ENCODE data around the gene TMEM270.

Gene TMEM270

DNA sequence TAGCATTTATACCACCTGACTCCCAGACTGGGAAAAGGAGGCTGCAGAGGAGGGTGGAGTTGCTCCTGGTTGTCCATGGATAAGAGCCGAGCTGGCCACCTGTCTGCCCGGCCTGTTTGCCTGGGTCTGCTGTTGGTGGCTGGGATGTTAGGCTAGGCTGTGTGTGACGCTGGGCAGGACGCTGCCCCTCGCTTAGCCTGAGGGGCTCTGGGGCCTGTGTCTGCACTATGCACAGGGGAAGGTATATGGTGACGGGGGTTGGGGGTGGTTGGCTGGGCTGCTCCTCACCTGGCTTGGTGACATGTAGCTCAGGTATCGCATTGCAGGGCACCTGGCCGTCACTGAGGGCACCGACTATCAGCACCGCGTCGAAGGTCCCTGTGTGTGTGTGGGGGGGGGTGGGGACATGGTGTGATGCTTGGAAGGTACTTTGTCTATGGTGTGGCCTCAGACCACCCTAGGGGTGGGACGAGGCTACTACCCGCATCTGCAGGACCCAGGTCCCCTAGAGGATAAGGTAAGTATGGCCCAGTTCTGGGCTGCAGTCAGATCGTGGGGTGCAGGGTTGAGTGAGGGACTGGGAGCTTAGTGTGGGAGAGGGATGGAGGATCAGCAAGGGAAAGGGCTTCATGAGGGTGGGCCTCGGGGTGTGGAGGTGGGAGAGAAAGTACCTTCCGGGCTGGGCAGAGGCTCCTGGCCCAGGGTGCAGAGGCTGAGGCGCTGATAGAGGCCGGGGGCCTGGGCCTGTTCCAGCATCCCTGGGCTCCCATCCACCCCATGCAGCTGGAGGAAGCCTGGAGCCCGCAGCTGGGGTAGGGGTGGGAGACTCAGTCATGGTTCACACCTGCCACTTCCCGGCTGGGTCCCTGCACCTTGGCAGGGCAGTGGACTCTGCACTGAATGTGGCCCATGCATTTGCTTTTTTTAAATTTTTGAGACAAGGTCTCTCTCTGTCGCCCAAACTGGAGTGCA, 20.9 kb upstream of the TMEM270 start:
- H3K36me3 ChIP-seq (ENCODE audit: insufficient read depth): no peaks in the 10 kb centered on the region
- TF ChIP-seq, protein P1, sequence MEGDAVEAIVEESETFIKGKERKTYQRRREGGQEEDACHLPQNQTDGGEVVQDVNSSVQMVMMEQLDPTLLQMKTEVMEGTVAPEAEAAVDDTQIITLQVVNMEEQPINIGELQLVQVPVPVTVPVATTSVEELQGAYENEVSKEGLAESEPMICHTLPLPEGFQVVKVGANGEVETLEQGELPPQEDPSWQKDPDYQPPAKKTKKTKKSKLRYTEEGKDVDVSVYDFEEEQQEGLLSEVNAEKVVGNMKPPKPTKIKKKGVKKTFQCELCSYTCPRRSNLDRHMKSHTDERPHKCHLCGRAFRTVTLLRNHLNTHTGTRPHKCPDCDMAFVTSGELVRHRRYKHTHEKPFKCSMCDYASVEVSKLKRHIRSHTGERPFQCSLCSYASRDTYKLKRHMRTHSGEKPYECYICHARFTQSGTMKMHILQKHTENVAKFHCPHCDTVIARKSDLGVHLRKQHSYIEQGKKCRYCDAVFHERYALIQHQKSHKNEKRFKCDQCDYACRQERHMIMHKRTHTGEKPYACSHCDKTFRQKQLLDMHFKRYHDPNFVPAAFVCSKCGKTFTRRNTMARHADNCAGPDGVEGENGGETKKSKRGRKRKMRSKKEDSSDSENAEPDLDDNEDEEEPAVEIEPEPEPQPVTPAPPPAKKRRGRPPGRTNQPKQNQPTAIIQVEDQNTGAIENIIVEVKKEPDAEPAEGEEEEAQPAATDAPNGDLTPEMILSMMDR (conservative IDR thresholded peaks at IDR 0.05; ENCODE audit: low read depth, low read length): no peak
- H2AFZ ChIP-seq (ENCODE audit: low read depth): no peak overlapping the region
- no peak overlapping the region for H3K27ac ChIP-seq
- no peaks in the 10 kb centered on the region for H3K27me3 ChIP-seq (ENCODE audit: insufficient read depth, low read depth)
- no peak overlapping the region for H3K4me2 ChIP-seq
- H3K9ac ChIP-seq: no peak overlapping the region
- no peaks in the 10 kb centered on the region for H4K20me1 ChIP-seq (ENCODE audit: insufficient read depth)
- H3K79me2 ChIP-seq (ENCODE audit: insufficient read depth, low read depth): no peaks in the 10 kb centered on the region
- no peak overlapping the region for H3K4me3 ChIP-seq (IDR thresholded peaks at IDR 0.05; ENCODE audit: insufficient read depth, low read depth, low read length)
- peaks cover 26% of the 10 kb centered on the region for H3K4me1 ChIP-seq (ENCODE audit: low read depth, poor library complexity, severe bottlenecking)

DNA sequence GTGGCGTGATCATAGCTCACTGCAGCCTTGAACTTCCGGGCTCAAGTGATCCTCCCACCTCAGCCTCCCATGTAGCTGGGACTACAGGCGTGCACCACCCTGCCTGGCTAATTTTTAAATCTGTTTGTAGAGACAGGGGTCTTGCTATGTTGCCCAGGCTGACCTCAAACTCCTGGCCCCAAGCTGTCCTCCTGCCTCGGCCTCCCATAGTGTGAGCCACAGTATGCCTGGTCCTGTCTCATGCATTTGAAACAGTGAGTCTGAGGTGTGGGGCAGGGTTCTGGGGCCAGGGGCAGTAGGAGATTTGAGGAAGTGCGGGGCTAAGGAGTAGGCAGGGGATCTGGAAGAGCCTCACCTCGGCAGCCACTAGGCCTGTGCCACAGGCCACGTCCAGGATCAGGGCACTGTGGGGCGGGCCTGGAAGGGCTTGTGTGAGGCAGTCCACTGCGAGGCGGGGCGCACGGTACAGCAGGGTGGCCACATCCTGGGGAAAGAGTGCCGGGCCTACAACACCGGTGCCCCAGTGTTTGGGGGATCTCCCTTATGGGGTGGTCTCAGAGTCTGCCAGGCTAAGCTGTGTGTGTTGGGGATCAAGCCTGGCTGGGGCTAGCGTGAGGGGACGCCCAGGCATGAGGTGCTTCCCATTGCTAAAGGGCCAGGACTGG, 20.1 kb upstream of the TMEM270 start:
- H3K4me1 ChIP-seq (ENCODE audit: low read depth, poor library complexity, severe bottlenecking): peaks cover 35% of the 10 kb centered on the region
- H3K9ac ChIP-seq: no peak overlapping the region
- no peak overlapping the region for H3K4me3 ChIP-seq (IDR thresholded peaks at IDR 0.05; ENCODE audit: insufficient read depth, low read depth, low read length)
- no peaks in the 10 kb centered on the region for H3K36me3 ChIP-seq (ENCODE audit: insufficient read depth)
- TF ChIP-seq, protein P1 (conservative IDR thresholded peaks at IDR 0.05; ENCODE audit: low read depth, low read length): no peak
- no peaks in the 10 kb centered on the region for H4K20me1 ChIP-seq (ENCODE audit: insufficient read depth)
- no peak overlapping the region for H2AFZ ChIP-seq (ENCODE audit: low read depth)
- H3K79me2 ChIP-seq (ENCODE audit: insufficient read depth, low read depth): no peaks in the 10 kb centered on the region
- H3K27ac ChIP-seq: no peak overlapping the region
- no peaks in the 10 kb centered on the region for H3K27me3 ChIP-seq (ENCODE audit: insufficient read depth, low read depth)
- H3K4me2 ChIP-seq: no peak overlapping the region

DNA sequence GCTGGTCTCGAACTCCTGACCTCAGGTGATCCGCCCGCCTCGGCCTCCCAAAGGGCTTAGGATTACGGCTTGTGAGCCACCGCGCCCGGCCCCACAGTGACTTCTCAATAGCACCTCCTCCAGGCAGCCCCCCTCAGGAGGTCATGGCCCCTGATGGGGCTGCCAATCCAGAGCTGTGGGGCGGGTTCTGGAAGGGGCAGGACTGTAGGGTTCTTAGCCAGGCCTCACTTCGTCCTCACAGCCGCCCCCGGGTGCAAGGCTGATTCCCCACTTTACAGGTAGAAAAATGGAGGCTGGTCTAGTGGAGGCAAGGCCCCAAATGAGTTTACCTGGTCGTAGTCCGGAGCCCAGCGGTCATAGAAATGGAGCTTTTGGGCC, 19.3 kb upstream of the TMEM270 start:
- Histone ChIP-seq H3K27ac (no peak overlapping the region), H2AFZ (ENCODE audit: low read depth) (peak overlapping the region; percentile 94; the same call in 1 of the 2 replicates), H4K20me1 (ENCODE audit: insufficient read depth) (no peaks in the 10 kb centered on the region), H3K4me3 (IDR thresholded peaks at IDR 0.05; ENCODE audit: insufficient read depth, low read depth, low read length) (peak overlapping the region; percentile 38), H3K4me2 (peak overlapping the region; percentile 80), H3K36me3 (ENCODE audit: insufficient read depth) (no peaks in the 10 kb centered on the region), H3K79me2 (ENCODE audit: insufficient read depth, low read depth) (no peaks in the 10 kb centered on the region), H3K9ac (peak overlapping the region; percentile 83; the same call in 1 of the 2 replicates), H3K4me1 (ENCODE audit: low read depth, poor library complexity, severe bottlenecking) (peaks cover 42% of the 10 kb centered on the region), H3K27me3 (ENCODE audit: insufficient read depth, low read depth) (no peaks in the 10 kb centered on the region)
- TF ChIP-seq, protein P1 (conservative IDR thresholded peaks at IDR 0.05; ENCODE audit: low read depth, low read length): no peak

DNA sequence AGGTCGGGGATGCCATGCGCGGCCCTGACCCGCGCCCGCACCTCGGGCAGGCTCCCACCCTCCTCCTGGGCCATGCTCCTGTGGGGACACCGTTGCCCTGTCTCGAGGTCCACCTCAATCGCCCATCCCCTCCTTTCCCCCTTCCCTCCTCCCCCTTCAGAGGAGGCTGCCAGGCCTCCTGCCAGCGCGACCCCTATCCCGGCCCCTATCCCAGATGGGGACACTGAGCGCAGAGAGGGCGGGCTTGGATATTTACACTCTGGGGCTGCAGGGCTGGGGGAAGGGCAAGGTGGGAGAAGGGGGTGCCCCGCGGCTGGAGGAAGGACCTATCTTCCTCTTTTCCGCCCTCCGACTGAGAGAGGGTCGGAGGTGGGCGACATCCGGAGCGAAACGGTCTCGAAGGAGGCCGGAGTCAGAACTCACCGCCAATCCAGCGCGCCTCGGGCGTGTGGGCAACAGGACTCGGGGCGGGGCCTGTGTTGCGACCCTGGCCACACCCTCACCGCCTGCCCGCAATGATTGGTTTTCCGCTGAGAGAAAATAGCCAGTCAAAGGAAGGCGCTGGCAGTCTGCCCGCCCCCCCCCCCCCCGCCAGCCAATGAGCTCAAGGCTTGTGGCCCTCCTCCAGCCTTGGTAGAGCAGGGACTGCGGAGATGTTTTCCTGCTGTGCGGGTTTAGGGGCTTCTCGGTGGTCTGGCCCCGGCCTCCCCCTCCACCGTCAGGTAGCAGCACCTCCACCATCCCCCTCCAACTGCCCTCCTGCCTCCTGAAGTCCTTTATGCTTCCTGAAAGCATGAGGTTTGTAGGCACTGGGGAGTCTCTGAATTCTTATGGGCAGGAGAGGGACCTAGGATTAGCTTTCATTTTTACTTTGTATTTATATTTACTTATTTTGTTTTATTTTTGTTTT, 18.6 kb upstream of the TMEM270 start, which contains the start of gene METTL27:
METTL27 (minus strand) TSS at position 450 of the 910 bp plus-strand sequence; CDS start at position 74, 376 bp downstream.
- H3K27me3 ChIP-seq (ENCODE audit: insufficient read depth, low read depth): no peaks in the 10 kb centered on the region
- H3K4me1 ChIP-seq (ENCODE audit: low read depth, poor library complexity, severe bottlenecking): peaks cover 42% of the 10 kb centered on the region
- H3K4me3 ChIP-seq (IDR thresholded peaks at IDR 0.05; ENCODE audit: insufficient read depth, low read depth, low read length): peak within 1 kb of the TSS; percentile 38
- TF ChIP-seq, protein P1 (conservative IDR thresholded peaks at IDR 0.05; ENCODE audit: low read depth, low read length): no peak
- H2AFZ ChIP-seq (ENCODE audit: low read depth): peak within 1 kb of the TSS; percentile 94; the same call in 1 of the 2 replicates
- H3K4me2 ChIP-seq: peak within 1 kb of the TSS; percentile 80
- H4K20me1 ChIP-seq (ENCODE audit: insufficient read depth): no peaks in the 10 kb centered on the region
- H3K9ac ChIP-seq: peak within 1 kb of the TSS; percentile 83
- no peaks in the 10 kb centered on the region for H3K79me2 ChIP-seq (ENCODE audit: insufficient read depth, low read depth)
- peak within 1 kb of the TSS; percentile 40; the same call in 1 of the 2 replicates for H3K27ac ChIP-seq
- no peaks in the 10 kb centered on the region for H3K36me3 ChIP-seq (ENCODE audit: insufficient read depth)

Measured in KMS-11 (cell line).